Loucy (cell line): ENCODE data around the gene FIGN.

Source experiments
- CTCF ChIP-seq: fragments of 200-600 bp; sonication (generic); conservative IDR thresholded peaks from 2 replicates; pipeline ENCODE4 v1.5.1; 2014; ENCODE audit warnings: mild to moderate bottlenecking, antibody characterized with exemption, low read length
- EZH2phosphoT487 ChIP-seq: fragments of 200-600 bp; IDR thresholded peaks from 2 replicates; pipeline ENCODE4 v1.6.1; 2018; ENCODE audit warnings: antibody characterized with exemption, mild to moderate bottlenecking, moderate library complexity, borderline replicate concordance

- TF ChIP-seq CTCF: no peak
- TF ChIP-seq EZH2phosphoT487: no peak
Observed at GRCh38 chr2:163767097-163767496, 31.3 kb upstream of the FIGN start.
